ENCODE measurements around the gene FAM193A.

DNA sequence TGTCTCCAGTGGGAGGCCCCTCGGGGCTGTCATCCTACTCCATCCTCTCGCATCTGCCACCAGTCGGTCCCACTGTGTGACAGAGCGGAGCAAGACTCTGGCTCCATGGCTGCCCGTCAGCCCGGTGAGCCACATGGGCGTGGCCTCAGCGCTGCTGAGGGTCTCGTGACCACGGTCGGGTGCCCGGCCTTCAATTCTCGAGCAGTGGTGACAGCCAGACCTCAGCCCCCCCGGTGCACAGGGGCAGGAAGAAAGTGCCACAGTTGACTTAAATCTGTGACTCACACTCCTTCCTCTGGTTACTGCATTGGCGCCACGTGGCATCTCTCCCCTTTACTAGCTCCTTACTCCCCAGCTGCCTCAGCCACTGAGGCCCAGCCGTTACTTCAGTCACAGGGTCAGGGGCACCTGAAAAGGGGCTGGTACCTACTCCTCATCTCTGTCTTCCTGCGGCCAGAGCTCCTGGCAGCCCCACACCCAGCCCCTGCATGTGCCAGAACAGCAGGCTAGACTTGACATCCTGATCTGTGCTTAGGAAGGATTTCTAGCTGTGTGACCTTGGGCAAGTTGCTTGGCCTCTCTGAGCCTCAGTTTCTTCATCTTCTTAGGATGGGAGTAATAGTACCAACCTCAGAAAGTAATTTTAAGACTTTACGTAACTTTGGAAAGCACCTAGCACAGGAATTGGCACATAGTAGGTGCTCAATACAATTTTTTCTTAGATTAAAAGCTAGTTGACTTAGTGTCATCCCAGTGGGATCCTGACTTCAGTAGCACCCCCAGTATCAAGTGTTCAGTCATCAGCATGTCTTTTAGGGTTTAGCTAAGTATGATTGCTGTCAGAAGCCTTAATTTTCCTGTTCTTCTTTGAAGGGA, 153.6 kb downstream of the FAM193A start:
- TF ChIP-seq POLR2A (IDR thresholded peaks at IDR 0.05), result no peak
- TF ChIP-seq, protein P1, sequence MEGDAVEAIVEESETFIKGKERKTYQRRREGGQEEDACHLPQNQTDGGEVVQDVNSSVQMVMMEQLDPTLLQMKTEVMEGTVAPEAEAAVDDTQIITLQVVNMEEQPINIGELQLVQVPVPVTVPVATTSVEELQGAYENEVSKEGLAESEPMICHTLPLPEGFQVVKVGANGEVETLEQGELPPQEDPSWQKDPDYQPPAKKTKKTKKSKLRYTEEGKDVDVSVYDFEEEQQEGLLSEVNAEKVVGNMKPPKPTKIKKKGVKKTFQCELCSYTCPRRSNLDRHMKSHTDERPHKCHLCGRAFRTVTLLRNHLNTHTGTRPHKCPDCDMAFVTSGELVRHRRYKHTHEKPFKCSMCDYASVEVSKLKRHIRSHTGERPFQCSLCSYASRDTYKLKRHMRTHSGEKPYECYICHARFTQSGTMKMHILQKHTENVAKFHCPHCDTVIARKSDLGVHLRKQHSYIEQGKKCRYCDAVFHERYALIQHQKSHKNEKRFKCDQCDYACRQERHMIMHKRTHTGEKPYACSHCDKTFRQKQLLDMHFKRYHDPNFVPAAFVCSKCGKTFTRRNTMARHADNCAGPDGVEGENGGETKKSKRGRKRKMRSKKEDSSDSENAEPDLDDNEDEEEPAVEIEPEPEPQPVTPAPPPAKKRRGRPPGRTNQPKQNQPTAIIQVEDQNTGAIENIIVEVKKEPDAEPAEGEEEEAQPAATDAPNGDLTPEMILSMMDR (IDR thresholded peaks at IDR 0.05), result no peak
